Left ventricle myocardium superior (tissue), 1 donor: ENCODE results near the gene SRSF12. TPM values are rescaled to one million over a fixed set of nuclear protein-coding genes. Genes with fewer than 3 reads are reported as not detected.

Experiments used
- ATAC-seq: fragments of 200-7000 bp; cut with Tn5 transposase; one replicate; pipeline ENCODE4 v1.9.1; 2020; ENCODE audit warnings: mild to moderate bottlenecking, moderate library complexity
- DNase-seq: peaks from one replicate; pipeline ENCODE4 v3.0.0-alpha.2; 2020
- intact Hi-C: fragments of 100-400 bp; cut with micrococcal nuclease; formaldehyde crosslinking; loops from one replicate; pipeline ENCODE4 v1.11.0; 2022
- long read RNA-seq: library from polyadenylated mRNA; unstranded; transcript quantifications from one replicate; pipeline ENCODE4 v2.0.0, GENCODE V29; 2021
- total RNA-seq: library from RNA; stranded (reverse); fragmentation: NEBNext Ultra II Directional; extraction: Animal tissue kit (Norgen Biotek cat#: 25700); gene quantifications from one replicate; pipeline ENCODE4 v1.2.1, GENCODE V29; 2021
- donor health status: DM: no; HTN: yes; CAD: no; lungs with severe emphysema.

Gene SRSF12
- total RNA-seq: 0.07 TPM
- long read RNA-seq: 0 reads

GRCh38 chr6:89117211-89118108 is at the start of gene SRSF12:
Gene SRSF12, minus strand, starts transcription at chr6:89118071. Its CDS starts 184 bp downstream, at chr6:89117887.
- DNase-seq (peak; percentile 69), ATAC-seq (peak; percentile 92)
- intact Hi-C loops: no loop called here

DNA sequence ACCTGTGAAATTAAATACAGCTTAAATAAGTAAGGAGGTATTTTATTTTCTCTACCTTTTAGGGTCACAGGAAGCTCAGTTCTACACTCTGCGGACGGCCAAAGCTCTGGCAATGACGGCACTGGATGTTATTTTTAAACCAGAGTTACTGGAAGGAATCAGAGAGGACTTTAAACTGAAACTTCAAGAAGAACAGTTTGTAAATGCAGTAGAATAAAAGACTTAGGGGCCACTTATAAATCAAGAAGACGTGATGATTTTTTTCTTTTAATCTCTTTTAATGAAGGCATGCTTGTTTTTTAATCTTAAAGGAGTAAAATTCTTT is 44.1 kb upstream of the SRSF12 start:
- ATAC-seq (peak; percentile 94), DNase-seq (peak; percentile 36)
- intact Hi-C loops: no loop called here

GRCh38 chr6:89161326-89162046 is 43.6 kb upstream of the SRSF12 start:
- DNase-seq (no peak), ATAC-seq (peak; percentile 85)
- intact Hi-C loops: no loop called here

DNA sequence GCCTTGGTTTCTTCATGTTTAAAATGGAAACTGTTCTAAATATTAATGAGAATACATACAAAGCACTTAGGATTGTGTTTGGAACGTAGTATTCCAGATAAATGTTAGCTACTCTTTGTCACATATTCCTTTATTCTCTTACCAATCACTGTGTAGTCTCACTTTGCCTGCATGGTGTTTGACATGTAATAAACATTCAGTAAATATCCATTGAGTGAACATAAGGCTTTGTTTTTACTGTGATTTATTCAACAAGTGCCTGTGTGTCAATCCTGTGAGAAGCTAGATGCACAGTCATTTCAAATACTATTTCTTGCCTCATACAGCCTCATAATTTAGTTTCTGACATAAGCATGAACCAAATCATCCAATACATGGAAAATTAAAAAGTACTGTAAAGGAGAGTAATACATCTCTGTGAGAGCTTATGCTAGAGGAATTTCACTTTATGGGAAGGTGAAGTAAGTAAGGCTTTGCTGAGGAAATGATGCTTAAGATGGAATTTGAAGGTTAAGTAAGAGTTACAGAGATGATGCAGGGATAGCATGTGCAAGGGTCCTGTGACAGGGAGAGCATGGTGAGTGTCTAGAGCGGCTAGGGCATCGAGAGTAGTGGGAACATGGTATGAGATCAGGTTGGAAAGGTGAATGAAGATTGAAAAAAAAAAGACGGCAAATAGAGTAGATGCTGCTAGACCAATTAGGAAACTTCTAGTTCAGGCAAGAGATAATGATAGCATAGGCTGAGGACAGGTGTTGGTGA is 42.6 kb upstream of the SRSF12 start:
- DNase-seq (no peak), ATAC-seq (no peak)
- intact Hi-C loops: no loop called here

DNA sequence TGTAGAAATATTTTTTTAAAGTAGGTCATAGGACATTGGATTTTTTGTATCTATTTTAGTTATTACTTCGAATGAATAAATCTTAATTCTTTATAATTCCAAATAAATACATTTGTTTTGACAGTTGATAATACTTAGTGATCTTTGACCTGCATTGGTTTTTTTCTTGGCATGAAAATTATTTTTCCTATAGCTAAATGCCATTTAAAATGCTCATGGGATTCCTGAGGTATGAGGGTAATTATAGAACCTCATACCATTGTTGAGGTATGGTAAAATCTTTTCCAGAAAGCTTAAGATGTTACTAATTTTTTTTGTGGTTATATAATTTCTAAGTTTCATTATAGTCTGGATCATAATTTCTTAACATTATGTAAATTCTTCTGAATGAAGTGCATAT is 36.3 kb upstream of the SRSF12 start:
- DNase-seq (no peak), ATAC-seq (no peak)
- intact Hi-C loops: no loop called here

- intact Hi-C loops: no loop called here
- ATAC-seq: no peak
- no peak for DNase-seq
Measured at GRCh38 chr6:89148016-89148750, 30.3 kb upstream of the SRSF12 start.

DNA sequence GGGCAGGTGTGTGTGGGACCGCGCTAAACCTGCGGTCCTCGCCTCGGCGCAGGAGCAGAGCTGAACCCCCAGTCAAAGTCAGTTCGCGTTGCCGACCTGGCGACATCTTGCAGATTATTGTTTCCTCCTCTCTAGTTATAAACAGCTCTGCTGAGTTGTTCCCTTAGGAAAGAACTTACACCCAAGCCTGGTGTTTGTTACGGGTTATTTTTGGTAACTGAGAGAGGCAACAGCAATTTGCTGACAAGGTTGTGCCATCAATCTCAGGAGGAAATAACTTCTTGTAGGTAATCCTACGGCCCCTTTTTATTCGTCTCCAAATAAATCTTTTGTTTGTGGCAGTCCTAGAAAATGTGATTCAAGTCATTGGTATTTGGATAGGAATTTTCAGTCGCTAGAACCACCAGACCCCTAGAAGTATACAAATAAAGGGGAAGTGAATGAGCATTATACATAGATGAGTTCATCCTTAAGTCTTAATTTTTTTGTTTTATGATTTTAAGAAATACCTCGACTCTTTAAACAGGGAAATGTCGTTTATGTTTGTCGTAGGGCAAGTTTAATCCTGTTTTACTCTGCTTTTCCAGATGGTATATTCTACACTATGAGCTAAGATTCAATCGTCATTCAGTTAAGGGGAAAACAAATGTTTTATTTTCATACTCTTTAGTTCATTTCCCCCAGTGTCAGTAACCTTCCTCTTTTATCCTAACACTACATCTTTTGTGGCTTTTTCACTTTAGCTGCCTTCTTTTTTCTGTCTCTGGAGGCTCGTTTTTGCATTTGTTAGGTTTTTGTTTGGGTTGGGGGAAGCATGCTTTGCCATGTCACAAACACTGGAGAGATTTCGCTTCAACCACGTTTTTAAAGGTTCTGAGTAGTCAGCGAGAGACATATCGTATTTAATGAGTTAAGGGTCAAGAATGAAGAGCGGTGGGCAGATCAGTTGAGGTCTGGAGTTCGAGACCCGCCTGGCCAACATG is 29.1 kb upstream of the SRSF12 start:
- intact Hi-C loops: no loop called here
- DNase-seq: peak; percentile 38
- peak; percentile 64 for ATAC-seq

DNA sequence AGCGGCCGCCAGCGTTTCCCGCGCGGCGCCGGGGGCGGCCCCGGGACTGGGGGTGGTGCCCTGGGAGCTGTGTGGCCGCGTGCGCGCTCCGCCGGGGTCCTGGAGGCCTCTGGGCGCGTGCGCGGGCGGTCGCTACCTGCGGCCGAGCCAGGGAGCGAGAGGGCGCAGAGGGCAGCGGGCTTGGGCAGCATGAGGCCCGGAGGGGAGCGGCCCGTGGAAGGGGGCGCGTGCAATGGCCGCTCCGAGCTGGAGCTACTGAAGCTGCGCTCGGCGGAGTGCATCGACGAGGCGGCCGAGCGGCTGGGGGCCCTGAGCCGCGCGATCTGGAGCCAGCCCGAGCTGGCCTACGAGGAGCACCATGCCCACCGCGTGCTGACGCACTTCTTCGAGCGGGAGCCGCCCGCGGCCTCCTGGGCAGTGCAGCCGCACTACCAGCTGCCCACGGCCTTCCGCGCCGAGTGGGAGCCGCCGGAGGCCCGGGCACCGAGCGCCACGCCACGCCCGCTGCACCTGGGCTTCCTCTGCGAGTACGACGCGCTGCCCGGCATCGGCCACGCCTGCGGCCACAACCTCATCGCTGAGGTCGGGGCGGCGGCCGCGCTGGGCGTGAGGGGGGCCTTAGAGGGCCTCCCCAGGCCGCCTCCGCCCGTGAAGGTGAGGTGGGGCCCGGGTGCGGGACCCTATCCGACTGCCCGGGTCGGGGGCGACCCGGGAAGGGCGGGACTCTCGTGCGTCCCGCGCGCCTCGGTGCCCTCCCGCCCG is 28.3 kb upstream of the SRSF12 start, which contains the start of gene PM20D2:
Gene PM20D2, plus strand, starts transcription at position 100 of the 762 bp plus-strand sequence. Its CDS starts 90 bp downstream, at position 190.
- intact Hi-C loops: no loop called here
- DNase-seq (peak; percentile 81), ATAC-seq (peak; percentile 98)

GRCh38 chr6:89145091-89145955 is 27.5 kb upstream of the SRSF12 start:
- ATAC-seq (peak; percentile 6), DNase-seq (no peak)
- intact Hi-C loops: no loop called here

DNA sequence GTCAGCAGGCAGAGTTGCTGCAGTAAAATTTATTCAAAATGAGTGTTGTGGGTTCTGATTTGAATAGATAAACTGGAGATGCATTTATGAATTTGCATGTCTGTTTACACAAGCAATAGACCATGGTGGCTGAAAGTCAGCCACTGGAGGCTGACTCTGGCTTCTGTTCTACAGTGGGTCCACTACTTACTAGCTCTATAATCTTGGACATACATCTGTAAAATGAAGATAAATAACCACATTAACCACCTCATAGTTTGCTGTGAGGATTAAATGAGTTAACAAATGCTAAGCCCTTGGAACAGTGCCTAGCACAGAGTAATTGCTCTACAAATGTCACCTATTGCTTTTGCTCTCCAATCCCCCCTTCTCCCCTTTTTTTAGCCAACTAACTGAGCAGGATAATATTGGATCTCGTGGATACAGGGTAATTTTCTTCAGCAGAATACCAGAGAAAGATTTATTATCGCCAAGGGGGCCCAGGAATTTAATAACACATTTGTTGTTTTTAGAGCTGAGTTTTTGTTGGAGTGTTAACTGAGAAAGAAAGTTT is 26.6 kb upstream of the SRSF12 start:
- ATAC-seq: no peak
- intact Hi-C loops: no loop called here
- DNase-seq: no peak

- DNase-seq: no peak
- ATAC-seq: peak; percentile 93
- intact Hi-C loops: no loop called here
Measured at GRCh38 chr6:89140347-89141156, 22.7 kb upstream of the SRSF12 start.

DNA sequence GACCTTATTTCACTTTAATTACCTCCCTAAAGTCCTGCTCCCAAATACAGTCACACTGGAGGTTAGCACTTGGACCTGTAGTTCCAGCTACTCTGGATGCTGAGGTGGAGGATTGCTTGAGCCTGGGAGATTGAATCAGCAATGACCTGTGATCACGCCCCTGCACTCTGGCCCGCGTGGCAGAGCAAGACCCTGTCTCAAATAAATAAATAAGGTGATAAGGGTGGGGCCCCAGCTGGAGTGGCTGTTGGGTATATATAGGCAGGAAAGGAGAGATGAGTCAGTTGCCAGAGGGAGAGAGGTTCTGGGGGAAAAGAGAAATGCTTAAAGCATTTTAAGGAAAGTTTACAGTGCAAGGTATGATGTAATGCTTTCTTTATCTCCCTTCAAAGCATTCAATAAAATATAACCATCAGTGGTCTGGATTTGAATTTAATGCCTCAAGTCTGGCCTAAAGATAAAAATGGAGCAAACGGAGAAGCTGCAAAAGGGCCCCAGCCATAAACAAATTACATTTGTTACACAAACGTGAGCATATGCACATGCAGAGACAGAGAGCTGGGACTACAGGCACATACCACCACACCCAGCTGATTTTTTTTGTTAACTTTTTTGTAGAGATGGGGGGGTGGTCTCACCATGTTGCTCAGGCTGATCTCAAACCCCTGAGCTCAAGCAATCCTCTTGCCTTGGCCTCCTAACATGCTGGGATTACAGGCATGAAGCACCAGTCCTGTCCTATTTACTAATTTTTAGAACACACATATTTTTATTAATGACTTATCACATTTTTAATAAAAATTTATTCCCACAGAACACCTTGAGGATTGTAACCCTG is 21.9 kb upstream of the SRSF12 start:
- ATAC-seq: no peak
- intact Hi-C loops: no loop called here
- DNase-seq: no peak

DNA sequence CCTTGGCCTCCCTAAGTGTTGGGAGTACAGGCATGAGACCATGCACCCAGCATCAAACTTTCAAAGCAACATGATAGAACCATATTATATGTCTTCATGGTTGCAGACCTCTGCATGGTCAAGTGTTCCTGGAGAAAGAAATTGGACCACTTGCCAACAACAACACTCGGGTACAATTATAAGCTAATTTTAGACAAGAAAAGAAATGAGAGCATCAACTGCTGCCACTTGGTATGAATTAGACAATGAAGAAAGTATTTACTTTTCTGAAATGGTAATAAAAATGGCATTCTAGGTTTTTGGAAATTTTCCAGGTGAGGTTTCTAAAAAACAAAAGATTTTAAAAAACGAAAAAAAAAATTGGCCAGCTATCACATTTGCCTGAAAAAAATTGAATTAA is 20.3 kb upstream of the SRSF12 start:
- intact Hi-C loops: no loop called here
- no peak for DNase-seq
- ATAC-seq: peak; percentile 46

DNA sequence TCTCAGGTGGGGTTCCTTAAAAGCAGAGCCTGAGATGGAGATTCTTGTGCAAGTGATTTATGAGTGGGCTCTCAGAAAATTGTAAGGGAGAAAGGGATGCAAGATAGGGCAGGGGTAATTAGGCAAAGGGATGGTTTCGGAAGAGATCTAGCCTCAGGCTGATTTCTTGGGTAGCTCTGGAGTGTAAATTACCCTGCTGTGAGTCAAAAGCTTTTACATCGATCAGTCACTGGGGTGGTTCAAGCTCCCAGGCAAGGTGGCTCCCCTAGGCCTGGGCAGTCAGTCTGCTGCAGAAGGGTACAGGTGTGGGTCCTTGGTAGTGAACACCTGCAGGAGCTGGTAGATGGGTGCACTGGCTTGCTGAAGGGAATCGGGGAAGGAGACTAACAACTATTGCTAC is 16.9 kb upstream of the SRSF12 start:
- DNase-seq (no peak), ATAC-seq (no peak)

More for the DNA sequence above, 16.9 kb upstream of the SRSF12 start:
- intact Hi-C loops: no loop called here
